ENCODE measurements around the gene PTGER2.

PTGER2 gene, protein sequence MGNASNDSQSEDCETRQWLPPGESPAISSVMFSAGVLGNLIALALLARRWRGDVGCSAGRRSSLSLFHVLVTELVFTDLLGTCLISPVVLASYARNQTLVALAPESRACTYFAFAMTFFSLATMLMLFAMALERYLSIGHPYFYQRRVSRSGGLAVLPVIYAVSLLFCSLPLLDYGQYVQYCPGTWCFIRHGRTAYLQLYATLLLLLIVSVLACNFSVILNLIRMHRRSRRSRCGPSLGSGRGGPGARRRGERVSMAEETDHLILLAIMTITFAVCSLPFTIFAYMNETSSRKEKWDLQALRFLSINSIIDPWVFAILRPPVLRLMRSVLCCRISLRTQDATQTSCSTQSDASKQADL

DNA sequence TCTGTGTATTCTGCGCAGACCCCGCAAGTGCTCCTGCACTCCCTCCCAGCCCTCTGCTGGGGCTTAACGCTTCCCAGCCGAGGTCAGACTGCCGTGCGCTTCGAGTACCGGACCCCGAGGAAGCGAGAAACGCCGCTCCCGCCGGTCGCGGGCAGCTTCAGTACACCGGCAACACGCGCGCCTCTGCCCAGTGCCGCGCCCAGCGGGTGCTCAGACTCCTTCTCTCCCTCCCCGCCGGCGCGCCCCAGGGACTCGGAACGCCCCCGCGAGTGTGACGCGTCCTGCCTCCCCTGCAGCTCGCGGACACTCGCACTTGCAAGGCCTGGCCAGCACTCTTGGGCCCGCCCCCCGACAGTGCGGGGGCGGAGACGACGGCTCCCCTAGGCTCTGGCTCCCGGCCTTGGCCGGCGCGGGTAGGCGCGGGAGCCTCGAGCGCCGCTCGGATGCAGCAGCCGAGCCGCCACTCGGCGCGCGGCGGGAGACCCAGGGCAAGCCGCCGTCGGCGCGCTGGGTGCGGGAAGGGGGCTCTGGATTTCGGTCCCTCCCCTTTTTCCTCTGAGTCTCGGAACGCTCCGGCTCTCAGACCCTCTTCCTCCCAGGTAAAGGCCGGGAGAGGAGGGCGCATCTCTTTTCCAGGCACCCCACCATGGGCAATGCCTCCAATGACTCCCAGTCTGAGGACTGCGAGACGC lies at the start of gene PTGER2:
PTGER2 (plus strand) TSS at position 410 of the 692 bp plus-strand sequence; CDS start at position 647, 237 bp downstream.
- peak; percentile 78 for DNase-seq

DNA sequence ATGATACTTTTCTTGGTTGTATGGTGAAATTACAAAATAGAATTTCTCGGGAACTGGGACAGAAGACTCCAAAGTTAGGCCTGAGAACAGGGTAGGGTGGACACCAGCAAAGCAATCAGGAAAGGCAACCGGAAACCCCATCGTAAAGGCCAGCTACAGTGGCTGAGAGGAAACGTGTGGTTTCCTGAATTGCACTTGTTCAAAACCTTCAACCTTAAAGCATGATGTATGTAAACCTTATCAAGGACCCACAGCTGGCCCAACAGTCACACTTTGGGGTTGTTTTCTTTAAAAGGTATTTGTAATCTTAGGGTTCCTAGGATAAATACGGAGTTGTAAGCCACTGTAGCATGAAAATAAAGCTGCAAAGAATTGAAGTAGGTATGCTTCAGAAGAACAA lies 48.9 kb upstream of the PTGER2 start:
- no peak for DNase-seq

DNA sequence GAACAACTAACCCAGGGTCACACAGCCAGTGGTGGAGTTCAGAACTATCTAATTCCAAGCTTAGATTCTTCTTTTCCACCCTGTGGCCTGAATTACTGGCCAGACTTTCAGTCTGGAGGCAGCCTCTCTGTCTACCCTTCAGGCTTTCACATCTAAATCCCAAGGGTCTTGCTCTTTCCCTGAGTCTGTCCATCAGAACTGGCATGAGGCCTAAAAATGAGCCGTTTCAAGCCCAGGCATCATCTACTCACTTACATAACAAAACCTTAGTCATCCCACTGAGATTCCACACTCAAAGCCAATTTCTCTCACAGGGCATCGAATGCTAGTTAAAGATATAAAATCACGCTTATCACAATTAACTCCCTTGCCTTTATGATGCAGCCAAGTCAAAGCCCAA lies 47.9 kb upstream of the PTGER2 start:
- no peak for DNase-seq

DNA sequence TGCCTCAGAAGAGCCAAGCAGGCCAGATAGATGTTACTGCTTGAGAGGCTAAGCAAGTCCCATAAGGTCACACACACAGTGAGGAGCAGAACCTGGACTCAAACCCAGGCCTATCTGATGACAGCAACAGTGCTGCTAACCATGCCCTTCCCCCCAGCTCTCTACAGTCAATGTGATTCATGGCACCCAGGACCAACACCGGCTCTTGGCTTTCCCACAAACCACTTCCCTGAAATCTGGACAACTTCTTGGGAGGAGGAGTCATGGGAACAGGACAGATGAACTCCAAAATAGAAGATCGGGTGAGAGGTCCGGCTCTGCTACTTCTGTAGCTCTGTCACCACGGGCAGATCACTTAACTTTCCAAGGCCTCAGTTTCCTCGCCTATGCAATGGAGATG lies 47.3 kb upstream of the PTGER2 start:
- no peak for DNase-seq

DNA sequence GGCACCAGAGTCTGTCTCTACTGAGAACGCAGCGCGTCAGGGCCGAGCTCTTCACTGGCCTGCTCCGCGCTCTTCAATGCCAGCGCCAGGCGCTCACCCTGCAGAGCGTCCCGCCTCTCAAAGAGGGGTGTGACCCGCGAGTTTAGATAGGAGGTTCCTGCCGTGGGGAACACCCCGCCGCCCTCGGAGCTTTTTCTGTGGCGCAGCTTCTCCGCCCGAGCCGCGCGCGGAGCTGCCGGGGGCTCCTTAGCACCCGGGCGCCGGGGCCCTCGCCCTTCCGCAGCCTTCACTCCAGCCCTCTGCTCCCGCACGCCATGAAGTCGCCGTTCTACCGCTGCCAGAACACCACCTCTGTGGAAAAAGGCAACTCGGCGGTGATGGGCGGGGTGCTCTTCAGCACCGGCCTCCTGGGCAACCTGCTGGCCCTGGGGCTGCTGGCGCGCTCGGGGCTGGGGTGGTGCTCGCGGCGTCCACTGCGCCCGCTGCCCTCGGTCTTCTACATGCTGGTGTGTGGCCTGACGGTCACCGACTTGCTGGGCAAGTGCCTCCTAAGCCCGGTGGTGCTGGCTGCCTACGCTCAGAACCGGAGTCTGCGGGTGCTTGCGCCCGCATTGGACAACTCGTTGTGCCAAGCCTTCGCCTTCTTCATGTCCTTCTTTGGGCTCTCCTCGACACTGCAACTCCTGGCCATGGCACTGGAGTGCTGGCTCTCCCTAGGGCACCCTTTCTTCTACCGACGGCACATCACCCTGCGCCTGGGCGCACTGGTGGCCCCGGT lies 46.4 kb upstream of the PTGER2 start, which contains the start of gene PTGDR:
PTGDR (plus strand) TSS at position 198 of the 778 bp plus-strand sequence; CDS start at position 315, 117 bp downstream.
- DNase-seq = peak; percentile 53

DNA sequence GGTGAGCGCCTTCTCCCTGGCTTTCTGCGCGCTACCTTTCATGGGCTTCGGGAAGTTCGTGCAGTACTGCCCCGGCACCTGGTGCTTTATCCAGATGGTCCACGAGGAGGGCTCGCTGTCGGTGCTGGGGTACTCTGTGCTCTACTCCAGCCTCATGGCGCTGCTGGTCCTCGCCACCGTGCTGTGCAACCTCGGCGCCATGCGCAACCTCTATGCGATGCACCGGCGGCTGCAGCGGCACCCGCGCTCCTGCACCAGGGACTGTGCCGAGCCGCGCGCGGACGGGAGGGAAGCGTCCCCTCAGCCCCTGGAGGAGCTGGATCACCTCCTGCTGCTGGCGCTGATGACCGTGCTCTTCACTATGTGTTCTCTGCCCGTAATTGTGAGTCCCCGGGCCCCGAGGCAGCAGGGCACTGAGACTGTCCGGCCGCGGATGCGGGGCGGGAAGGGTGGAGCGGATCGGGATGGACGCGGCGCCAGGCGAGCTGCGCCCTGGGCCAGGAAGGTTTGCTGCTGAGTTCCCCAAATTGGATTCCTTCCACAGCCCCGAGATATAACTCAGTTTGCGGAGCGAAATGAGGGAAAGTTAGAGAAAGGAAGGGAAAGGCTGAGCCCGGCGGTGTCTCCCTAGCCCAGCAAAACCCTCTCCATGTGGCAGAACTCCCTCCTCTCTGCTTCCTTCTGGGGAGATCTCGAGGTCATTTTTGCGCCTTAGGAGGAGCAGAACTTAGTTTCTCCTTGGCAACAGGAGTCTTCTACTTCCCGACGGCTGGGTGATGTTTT lies 45.6 kb upstream of the PTGER2 start:
- peak; percentile 4 for DNase-seq

DNA sequence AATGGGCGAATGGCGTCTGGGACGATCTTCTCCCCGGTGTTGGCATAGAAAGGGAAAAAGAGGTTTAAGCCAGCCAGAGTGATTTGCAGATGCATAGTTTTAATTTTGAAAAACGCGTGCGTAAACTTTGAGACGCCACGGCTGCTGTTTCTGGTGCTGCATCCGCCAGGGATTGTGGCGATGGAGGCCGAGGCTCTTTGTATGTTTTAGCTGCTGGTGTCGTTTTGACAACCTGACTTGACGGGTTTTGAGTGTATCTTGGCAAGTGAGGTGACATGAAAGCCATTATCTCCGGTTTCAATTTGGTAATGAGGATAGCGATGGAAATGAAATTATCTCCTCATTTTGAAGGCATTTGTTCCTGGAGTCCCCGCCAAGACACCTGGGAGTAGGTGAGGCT lies 45.0 kb upstream of the PTGER2 start:
- no peak for DNase-seq

DNA sequence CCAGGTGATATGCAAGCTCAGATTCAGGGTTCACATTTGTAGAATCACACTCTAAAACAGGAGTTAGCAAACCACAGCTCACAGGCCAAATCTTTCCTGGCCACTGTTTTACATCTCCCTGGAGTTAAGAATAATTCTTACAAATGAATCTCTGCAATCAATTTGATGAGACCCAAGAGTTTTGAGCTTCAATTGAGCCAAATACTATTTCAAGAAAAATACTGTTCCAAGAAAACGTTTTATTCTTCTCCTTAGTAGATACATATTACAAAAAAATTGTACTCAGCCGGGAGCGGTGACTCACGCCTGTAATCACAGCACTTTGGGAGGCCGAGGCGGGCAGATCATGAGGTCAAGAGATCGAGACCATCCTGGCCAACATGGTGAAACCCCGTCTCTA lies 44.1 kb upstream of the PTGER2 start:
- no peak for DNase-seq

DNA sequence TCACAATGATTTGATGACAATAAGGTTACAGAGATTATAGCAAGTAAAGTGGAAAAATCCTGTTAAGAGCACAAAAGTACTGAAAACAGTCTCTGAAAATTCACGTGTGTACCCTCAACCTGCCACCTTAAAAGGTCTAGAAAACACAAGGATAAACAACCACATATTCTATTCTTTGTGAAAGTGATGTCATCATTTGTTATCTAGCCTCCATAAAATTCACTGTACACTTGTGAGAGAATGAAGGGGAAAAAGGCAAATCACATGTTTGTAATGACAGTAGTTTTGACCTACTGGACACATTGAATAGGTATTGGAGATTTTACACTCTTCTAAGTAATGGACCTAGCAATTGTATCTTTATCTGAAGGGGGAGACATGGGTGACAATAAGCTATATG lies 42.6 kb upstream of the PTGER2 start:
- DNase-seq = no peak

DNA sequence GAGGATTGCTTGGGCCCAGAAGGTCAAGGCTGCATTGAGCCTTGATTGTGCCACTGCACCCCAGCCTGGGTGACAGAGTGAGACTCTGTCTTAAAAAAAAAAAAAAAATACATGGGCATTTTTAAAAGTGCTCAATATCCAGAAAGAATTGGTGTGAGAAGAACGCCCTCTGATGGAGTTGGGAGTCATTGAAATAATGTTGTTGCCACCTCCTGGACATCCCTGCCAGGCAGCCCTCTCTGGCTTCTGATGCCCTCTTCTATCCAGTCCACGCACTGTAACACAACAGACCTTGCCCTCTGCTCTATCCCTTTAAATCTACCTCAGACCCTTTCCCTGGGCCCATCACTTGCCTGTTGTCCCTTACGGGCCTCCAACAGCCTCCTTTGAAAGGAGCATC lies 41.7 kb upstream of the PTGER2 start:
- DNase-seq = peak; percentile 8

DNA sequence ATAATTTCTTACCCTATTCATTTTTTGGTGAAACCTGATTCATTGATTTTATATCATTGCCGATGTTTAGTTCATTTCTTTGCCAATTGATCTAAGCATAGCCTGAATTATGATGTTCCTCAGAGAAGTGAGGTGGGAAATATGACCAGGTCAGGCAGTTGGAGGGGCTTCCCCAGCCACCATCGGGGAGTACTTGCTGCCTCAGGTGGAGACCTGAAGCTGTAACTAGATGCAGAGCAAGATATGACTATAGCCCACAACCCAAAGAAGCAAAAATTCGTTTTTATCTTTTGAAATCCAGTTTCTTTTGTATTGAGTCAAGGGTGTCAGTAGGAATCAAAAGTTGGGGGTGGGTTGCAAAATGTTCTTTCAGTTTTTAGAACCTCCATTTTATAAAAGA lies 38.7 kb upstream of the PTGER2 start:
- DNase-seq = no peak

DNA sequence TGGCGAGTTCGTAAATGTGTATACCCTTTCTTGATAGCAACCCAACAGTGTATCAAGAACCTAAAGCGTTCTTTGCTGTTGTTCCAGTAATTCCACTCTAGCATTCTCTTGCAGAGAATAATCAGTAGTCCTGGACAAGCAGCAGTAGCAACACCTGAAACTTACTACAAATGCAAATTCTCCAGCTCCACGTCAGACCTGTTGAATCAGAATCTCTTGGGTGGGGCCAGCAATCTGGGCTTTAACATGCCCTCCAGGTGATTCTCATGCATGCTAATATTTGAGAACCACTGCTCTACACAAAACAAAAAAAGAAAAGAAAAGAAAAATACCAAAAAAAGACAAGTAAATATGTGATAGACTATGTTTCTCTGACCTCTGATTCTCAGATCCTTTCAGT lies 36.6 kb upstream of the PTGER2 start:
- no peak for DNase-seq

DNA sequence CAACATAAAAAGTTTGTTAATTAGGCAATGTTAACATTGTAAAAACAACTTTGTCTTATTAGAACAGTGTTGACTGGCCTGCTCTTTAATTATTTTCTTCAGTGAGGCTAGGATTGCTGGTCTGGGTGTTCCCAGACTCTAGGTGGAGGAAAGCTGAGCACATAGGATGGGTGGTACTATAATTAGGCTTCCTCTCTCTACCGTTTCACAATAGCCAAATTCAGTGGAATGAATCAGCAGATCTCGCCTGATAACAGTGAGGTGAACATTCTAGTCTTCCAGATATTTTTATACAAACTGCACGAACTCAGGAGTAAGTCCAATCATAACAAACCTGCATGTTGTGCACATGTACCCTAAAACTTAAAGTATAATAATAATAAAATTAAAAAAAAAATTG lies 34.7 kb upstream of the PTGER2 start:
- DNase-seq = no peak

DNA sequence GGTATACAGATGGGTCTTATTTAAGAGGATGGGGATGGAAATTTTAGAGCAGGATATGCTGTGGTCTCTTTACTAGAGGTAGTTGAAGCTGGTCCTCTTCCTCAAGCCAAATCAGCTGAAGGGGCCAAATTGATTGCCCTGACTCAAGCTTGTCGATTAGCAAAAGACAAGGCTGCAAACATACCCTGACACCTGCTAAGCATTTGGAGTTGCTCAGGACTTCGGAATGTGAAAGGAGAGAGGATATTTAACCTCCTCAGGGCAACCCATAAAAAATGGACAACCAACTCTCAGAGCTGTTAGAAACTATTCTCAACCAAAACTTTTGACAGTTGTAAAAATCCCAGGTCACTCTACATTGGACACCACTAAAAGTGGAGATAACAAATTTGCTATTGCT lies 31.0 kb upstream of the PTGER2 start:
- no peak for DNase-seq

DNA sequence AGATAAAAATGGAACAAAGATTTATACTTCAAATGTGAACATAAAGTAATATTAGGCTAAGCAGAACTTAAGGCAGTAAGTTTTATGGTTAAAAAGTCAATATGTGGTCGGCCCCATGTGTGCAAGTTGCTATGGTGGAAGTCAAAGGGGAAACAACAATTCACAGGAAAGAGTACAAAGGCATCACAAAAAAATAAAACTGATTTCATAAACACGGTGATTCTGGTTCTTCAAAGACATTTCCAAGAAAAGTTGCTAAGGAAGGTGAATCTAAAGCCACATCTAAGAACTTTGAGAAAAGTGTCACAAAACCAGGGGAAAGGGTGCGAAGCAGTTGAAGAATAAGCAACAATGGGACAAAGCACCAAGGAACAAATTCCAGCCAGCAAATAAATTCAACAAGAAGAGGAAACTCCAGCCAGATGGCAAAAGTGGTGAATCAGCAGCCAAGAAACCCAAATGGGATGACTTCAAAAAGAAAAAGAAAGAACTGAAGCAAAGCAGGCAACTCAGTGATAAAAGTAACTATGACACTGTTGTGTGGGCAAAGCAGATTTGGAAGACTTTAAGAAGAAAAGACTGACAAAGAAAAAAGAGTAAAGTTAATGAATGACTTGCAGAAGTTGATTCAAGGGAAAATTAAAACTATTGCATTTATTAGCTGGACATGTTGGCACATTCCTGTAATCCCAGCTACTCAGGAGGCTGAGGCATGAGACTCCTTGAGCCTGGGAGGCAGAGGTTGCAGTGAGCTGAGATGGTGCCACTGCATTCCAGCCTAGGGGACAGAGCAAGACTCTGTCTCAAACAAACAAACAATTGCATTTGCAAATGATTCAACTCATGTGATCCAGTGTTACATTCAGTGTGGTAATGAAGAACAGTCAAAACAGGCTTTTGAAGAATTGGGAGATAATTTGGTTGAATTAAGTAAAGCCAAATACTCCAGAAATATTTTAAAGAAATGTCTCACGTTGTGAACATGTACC lies 27.2 kb upstream of the PTGER2 start:
- DNase-seq = no peak

DNA sequence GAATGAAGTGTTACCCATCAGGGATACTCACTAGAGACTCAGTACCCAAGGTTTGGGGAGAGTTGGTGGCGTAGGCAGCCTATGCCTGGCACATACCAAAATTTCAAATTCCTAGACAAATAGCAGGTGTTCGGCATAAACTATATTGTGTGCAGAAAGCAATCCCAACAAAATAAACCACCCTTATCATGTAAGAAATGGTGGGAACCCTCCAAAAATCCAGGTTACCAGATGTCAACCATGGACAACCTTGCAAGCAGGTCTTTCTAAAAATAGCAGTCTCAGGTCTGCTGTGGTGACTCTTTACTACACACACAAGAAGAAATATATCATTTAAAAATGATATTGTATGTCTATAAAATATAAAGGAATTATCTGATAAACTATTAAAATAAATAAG lies 17.7 kb upstream of the PTGER2 start:
- no peak for DNase-seq

DNA sequence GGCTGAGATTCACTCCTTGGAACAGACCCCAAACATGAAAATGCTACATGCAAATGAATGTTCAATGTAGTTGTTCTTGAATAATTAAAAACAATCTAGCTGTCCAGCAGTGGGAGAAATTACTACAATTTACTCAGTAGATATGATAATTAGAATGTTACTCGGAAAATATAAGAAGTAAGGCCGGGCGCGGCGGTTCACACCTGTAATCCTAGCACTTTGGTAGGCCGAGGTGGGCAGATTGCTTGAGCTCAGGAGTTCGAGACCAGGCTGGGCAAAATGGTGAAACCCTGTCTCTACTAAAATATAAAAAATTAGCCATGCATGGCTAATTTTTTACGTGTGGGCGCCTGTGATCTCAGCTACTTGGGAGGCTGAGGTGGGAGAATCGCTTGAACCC lies 15.3 kb upstream of the PTGER2 start:
- no peak for DNase-seq

DNA sequence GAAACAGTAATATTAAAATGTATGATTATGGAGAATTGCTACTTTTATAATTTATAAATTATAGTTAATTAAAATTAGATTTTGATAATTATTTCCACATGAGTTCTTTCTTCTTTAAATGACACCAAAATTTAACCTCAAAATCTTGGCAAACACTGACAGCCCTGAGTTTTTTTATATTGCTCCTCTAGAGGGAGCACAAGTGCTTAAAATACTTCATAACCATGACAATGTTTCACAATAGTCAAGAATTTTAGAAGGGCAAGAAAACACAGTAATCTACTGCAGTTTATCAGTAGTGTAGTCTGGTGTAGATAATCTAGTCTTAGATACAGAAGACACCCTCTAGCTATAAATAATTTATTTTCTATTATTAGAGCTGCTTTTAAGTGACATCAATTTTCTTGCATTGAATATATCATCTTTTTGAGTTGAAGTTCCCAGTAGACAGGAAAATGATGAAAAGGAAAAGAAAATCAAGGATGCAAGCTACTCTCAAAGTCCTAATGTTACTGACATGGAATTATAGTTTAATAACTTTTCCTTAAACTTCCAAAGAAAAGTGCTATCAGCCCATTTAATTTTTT lies 14.3 kb upstream of the PTGER2 start:
- no peak for DNase-seq

DNA sequence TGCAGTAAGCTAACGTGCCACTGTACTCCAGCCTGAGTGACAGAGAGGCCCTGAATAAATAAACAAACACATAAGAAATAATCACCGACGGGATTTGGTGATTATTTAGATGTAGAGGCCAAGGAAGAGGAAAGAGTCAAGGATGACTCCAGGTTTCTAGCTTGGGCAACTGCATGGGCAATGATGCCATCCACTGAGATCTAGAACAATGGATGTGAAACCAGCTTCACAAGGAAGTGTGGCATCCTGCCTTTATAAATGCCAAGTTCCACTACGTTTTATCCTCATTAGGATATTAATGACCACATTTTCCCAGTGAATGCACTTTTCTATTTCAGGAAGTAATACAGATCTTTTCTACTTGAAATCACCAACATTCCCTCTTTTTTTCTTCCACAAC lies 10.9 kb upstream of the PTGER2 start:
- DNase-seq = no peak

DNA sequence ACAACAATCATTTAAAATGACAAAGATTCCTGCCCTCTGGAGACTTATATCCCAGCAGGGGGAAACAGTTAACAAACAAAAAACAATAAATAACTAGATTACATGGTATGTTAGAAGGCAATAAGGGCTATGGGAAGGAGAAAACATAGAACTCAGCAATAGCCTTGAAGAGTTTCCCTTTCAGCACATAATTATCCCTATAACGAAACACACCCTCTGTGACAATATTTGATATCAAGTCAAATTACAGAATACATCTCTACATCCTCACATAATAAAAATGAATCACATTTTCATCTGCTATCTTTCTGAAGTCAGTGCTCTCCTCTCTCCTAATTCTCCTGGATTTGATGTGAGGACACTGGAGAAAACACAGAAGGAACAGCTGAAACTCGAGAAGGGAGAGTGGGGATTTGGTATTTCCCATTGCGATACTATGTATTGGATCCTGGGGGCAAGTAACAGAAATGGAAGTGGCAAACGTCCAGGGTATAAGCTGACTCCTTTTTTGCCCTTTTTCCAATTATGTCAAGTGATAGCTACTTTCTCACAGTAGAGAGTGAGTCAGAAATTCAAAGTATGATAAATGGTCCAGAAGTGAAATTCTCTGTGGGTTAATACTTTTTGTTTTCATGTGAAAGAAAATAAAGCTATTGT lies 9.7 kb upstream of the PTGER2 start:
- no peak for DNase-seq

DNA sequence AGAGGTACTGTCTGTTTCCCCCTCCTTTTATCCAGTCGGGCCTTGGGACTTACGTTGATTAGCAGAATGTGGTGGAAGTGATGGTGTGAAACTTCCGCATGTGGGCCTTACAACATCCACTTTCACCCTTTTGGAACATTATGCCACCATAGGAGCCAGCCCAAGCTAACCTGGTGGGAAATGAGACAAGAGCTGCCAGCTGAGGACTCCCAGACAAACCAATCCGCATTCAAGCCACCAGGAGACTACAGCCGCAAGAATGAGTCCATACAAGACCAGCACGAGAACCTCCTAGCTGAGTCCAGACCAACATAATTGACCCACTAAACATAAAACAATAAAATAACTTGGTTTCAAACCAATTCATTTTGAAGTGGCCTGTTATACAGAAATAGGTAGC lies 9.1 kb upstream of the PTGER2 start:
- DNase-seq = no peak
